HCT116 (cell line): ENCODE measurements around the gene ACP1. TPM values are rescaled to one million over a fixed set of nuclear protein-coding genes. Genes with fewer than 3 reads are reported as not detected.

Source experiments
- ATAC-seq: fragments of 200-7000 bp; cut with Tn5 transposase; 2 replicates; pipeline ENCODE4 v1.9.1; 2020; ENCODE audit warnings: mild to moderate bottlenecking, moderate library complexity
- BruUV-seq: library from RNA; stranded (reverse); fragments of 400-500 nt; replicated peaks from 2 replicates; lab custom pipeline; 2021; lab: Mats Ljungman, UMichigan
- CTCF ChIA-PET: fragments of 300-600 bp; sonication (Branson Sonifier 250); formaldehyde crosslinking; loops from one replicate; lab custom pipeline; 2021; ENCODE audit warnings: antibody characterized with exemption; lab: Charles Lee
- POLR2A ChIA-PET: fragments of 300-600, 350-600 bp; sonication (Branson Sonifier 250); formaldehyde crosslinking; loops from one replicate; lab custom pipeline; 2021; ENCODE audit warnings: antibody characterized with exemption; lab: Charles Lee
- RAD21 ChIA-PET, 2 experiments: fragments of 300-600 bp; sonication (Branson Sonifier 250); formaldehyde crosslinking; loops; one replicate each; lab custom pipeline; 2023; ENCODE audit warnings: low total read pairs in 2 of 2; ENCODE audit not compliant: uncharacterized antibody in 2 of 2, unreplicated experiment in 2 of 2, low non-redundant PET in 1 of 2; lab: Charles Lee
- DNase-seq: peaks from one replicate; pipeline ENCODE4 v3.0.0-alpha.2; 2010; ENCODE audit warnings: low read depth, low spot score
- H2AFZ ChIP-seq: fragments of 200-600 bp; shearing (Covaris generic), sonication (generic); 2 replicates; pipeline ENCODE4 v1.6.1; 2017; ENCODE audit warnings: low read depth, mixed run types, mixed read lengths, antibody characterized with exemption, low read length; ENCODE audit not compliant: poor library complexity, severe bottlenecking
- H3K27ac ChIP-seq: 2 replicates; pipeline ENCODE4 v1.5.1; 2012; ENCODE audit warnings: low read depth, low read length
- H3K27me3 ChIP-seq: fragments of 200-600 bp; sonication (generic); 2 replicates; pipeline ENCODE4 v1.6.1; 2016; ENCODE audit warnings: mixed run types, low read length, mixed read lengths; ENCODE audit not compliant: insufficient read depth
- H3K36me3 ChIP-seq, 2 experiments: fragments of 200-500 bp in 1 of 2; fragments of 200-600 bp in 1 of 2; sonication (Bioruptor generic) in 1 of 2; sonication (generic) in 1 of 2; 2 replicates each; pipeline versions ENCODE4 v1.5.1 to v1.6.1; 2014 to 2016; ENCODE audit warnings: low read length in 2 of 2, inconsistent platforms in 1 of 2, mixed read lengths in 1 of 2, mixed run types in 1 of 2; ENCODE audit not compliant: insufficient read depth in 2 of 2, control insufficient read depth in 1 of 2
- H3K4me1 ChIP-seq, 2 experiments: fragments of 200-600 bp in 1 of 2; sonication (generic) in 1 of 2; 2 replicates each; pipeline versions ENCODE4 v1.5.1 to v1.6.1; 2012 to 2017; ENCODE audit warnings: low read length in 2 of 2, inconsistent platforms in 1 of 2, mild to moderate bottlenecking in 1 of 2, mixed read lengths in 1 of 2, mixed run types in 1 of 2, moderate library complexity in 1 of 2; ENCODE audit not compliant: insufficient read depth in 2 of 2, control insufficient read depth in 1 of 2
- H3K4me2 ChIP-seq: fragments of 200-600 bp; sonication (generic); 2 replicates; pipeline ENCODE4 v1.6.1; 2017; ENCODE audit warnings: mixed run types, low read length, mixed read lengths
- H3K4me3 ChIP-seq, 2 experiments: fragments of 200-600 bp in 1 of 2; sonication (generic) in 1 of 2; replicated peaks in 1 of 2; 2 replicates each; pipeline ENCODE4 v1.5.1; 2011 to 2016; ENCODE audit warnings: low read length in 2 of 2, control low read depth in 1 of 2, low read depth in 1 of 2, mild to moderate bottlenecking in 1 of 2, mixed read lengths in 1 of 2, mixed run types in 1 of 2
- H3K79me2 ChIP-seq: fragments of 200-600 bp; sonication (generic); 2 replicates; pipeline ENCODE4 v1.6.1; 2017; ENCODE audit warnings: mild to moderate bottlenecking, mixed run types, low read length, moderate library complexity, mixed read lengths; ENCODE audit not compliant: insufficient read depth
- H3K9ac ChIP-seq: fragments of 200-600 bp; sonication (generic); 2 replicates; pipeline ENCODE4 v1.6.1; 2016; ENCODE audit warnings: low read length, mixed read lengths
- H3K9me2 ChIP-seq: fragments of 200-600 bp; sonication (generic), shearing (Covaris generic); 2 replicates; pipeline ENCODE4 v1.6.1; 2017; ENCODE audit warnings: mixed run types, mild to moderate bottlenecking, moderate library complexity; ENCODE audit not compliant: insufficient read depth
- H3K9me3 ChIP-seq, 2 experiments: fragments of 200-500 bp in 1 of 2; fragments of 200-600 bp in 1 of 2; sonication (Bioruptor generic) in 1 of 2; sonication (generic) in 1 of 2; 2 replicates each; pipeline ENCODE4 v1.6.1; 2014 to 2017; ENCODE audit warnings: low read length in 2 of 2, mixed read lengths in 2 of 2, inconsistent platforms in 1 of 2, low read depth in 1 of 2, mild to moderate bottlenecking in 1 of 2, mixed run types in 1 of 2, moderate library complexity in 1 of 2; ENCODE audit not compliant: control insufficient read depth in 1 of 2, insufficient read depth in 1 of 2
- H4K20me1 ChIP-seq: fragments of 200-600 bp; sonication (generic), shearing (Covaris generic); 2 replicates; pipeline ENCODE4 v1.6.1; 2017; ENCODE audit warnings: mixed run types, mild to moderate bottlenecking, moderate library complexity; ENCODE audit not compliant: insufficient read depth
- CBX3 ChIP-seq: IDR thresholded peaks from 2 replicates; pipeline ENCODE4 v1.6.1; 2012; ENCODE audit warnings: low read depth
- CEBPB ChIP-seq: IDR thresholded peaks from 2 replicates; pipeline ENCODE4 v1.6.1; 2012; ENCODE audit warnings: low read depth
- EGR1 ChIP-seq: IDR thresholded peaks from 2 replicates; pipeline ENCODE4 v1.6.1; 2012; ENCODE audit warnings: low read depth
- EZH2 ChIP-seq: fragments of 200-600 bp; sonication (generic); IDR thresholded peaks from 2 replicates; pipeline ENCODE4 v1.6.1; 2017; ENCODE audit warnings: antibody characterized with exemption, mixed run types
- EZH2phosphoT487 ChIP-seq: fragments of 200-600 bp; IDR thresholded peaks from 2 replicates; pipeline ENCODE4 v1.6.1; 2018; ENCODE audit warnings: antibody characterized with exemption, borderline replicate concordance
- intact Hi-C: fragments of 100-400 bp; cut with micrococcal nuclease; formaldehyde crosslinking; loops from 2 replicates; pipeline ENCODE4 v1.10.0; 2022
- total RNA-seq: library from RNA; stranded (reverse); gene quantifications from one replicate; pipeline ENCODE4 v1.2.1, GENCODE V29; 2021; ENCODE audit not compliant: unreplicated experiment
- TF ChIP-seq, protein P1 (sequence below): IDR thresholded peaks from 2 replicates; pipeline ENCODE4 v1.6.1; 2012
- TF ChIP-seq, protein P2 (sequence below), 3 experiments: fragments of 200-600 bp in 1 of 3; sonication (generic) in 1 of 3; IDR thresholded peaks in 2 of 3; conservative IDR thresholded peaks in 1 of 3; 2 replicates each; pipeline ENCODE4 v1.5.1; 2012 to 2017; ENCODE audit warnings: low read depth in 2 of 3, low read length in 2 of 3, antibody characterized with exemption in 1 of 3, borderline replicate concordance in 1 of 3, control low read depth in 1 of 3, mild to moderate bottlenecking in 1 of 3, mixed read lengths in 1 of 3, mixed run types in 1 of 3, moderate library complexity in 1 of 3; ENCODE audit not compliant: insufficient read depth in 1 of 3

The ACP1 gene
- total RNA-seq, 1 experiment from 2014 or later, result 113 TPM

DNA sequence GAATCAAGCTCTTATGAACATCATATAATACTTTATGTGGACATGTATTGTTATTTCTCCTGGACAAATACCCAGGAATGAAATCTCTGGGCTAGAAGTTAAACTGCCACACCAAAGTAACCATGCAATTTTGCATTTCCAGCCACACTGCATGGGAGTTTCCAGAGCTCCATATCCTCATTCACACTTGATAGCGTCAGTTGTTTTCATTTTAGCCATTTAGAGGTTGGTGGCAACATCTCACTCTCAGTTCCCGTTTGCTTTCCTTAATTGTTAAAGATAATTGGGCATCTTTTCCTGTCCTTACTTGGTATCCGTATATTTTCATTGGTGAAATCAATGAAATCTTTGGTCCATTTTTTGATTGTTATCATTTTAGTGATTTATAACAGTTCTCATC lies 48.7 kb upstream of the ACP1 start (continued):
- no peak for TF ChIP-seq EGR1
- no peak for TF ChIP-seq EZH2phosphoT487
- TF ChIP-seq, protein P1, sequence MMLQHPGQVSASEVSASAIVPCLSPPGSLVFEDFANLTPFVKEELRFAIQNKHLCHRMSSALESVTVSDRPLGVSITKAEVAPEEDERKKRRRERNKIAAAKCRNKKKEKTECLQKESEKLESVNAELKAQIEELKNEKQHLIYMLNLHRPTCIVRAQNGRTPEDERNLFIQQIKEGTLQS, result no peak

DNA sequence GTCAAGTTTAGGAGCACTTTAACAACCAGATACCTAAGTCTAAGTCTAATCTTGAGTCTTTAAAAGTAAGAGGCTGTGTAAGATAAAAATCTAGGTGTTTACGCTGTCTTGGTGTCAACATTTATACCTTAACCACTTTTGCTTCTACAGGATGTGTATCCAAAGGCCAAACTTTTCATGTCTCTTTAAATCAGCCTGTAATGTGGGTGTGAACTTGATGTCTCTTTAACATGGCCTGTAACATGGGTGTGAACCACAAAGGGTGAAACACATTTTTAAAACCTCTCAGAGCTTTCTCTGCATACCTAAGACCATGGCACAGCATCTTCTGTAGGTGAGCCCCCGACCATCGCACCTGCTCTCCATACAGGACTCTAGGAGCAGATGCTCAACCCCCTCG lies 41.3 kb upstream of the ACP1 start:
- ChIA-PET RAD21 (no interaction called here), CTCF (no interaction called here), POLR2A (no interaction called here)
- Histone ChIP-seq H3K9ac (no peak overlapping the region), H3K79me2 (no peaks in the 10 kb centered on the region), H3K9me2 (no peaks in the 10 kb centered on the region), H3K27ac (no peak overlapping the region), H3K9me3 (no peaks in the 10 kb centered on the region), H4K20me1 (no peaks in the 10 kb centered on the region), H3K4me3 (no peak overlapping the region), H3K4me2 (no peak overlapping the region), H3K36me3 (peaks cover 0 to 3% of the 10 kb centered on the region in 2 experiments; a peak in 2 of 4 replicates), H3K27me3 (no peaks in the 10 kb centered on the region), H3K4me1 (no peaks in the 10 kb centered on the region), H2AFZ (no peak overlapping the region)
- TF ChIP-seq, protein P2, sequence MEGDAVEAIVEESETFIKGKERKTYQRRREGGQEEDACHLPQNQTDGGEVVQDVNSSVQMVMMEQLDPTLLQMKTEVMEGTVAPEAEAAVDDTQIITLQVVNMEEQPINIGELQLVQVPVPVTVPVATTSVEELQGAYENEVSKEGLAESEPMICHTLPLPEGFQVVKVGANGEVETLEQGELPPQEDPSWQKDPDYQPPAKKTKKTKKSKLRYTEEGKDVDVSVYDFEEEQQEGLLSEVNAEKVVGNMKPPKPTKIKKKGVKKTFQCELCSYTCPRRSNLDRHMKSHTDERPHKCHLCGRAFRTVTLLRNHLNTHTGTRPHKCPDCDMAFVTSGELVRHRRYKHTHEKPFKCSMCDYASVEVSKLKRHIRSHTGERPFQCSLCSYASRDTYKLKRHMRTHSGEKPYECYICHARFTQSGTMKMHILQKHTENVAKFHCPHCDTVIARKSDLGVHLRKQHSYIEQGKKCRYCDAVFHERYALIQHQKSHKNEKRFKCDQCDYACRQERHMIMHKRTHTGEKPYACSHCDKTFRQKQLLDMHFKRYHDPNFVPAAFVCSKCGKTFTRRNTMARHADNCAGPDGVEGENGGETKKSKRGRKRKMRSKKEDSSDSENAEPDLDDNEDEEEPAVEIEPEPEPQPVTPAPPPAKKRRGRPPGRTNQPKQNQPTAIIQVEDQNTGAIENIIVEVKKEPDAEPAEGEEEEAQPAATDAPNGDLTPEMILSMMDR (IDR thresholded peaks at IDR 0.05 in 2 of 3, conservative IDR thresholded peaks at IDR 0.05 in 1 of 3; ENCODE audit: borderline replicate concordance in 1 of 3, insufficient read depth in 1 of 3, low read depth in 2 of 3, low read length in 2 of 3), result no peak
- TF ChIP-seq EZH2 (no peak), CBX3 (no peak), CEBPB (no peak)
- ATAC-seq, result no peak
- no TSS peak for BruUV-seq
- no peak for DNase-seq
- intact Hi-C loops, result no loop called here
